ENCODE results near the gene FLYWCH1.

Gene FLYWCH1

DNA sequence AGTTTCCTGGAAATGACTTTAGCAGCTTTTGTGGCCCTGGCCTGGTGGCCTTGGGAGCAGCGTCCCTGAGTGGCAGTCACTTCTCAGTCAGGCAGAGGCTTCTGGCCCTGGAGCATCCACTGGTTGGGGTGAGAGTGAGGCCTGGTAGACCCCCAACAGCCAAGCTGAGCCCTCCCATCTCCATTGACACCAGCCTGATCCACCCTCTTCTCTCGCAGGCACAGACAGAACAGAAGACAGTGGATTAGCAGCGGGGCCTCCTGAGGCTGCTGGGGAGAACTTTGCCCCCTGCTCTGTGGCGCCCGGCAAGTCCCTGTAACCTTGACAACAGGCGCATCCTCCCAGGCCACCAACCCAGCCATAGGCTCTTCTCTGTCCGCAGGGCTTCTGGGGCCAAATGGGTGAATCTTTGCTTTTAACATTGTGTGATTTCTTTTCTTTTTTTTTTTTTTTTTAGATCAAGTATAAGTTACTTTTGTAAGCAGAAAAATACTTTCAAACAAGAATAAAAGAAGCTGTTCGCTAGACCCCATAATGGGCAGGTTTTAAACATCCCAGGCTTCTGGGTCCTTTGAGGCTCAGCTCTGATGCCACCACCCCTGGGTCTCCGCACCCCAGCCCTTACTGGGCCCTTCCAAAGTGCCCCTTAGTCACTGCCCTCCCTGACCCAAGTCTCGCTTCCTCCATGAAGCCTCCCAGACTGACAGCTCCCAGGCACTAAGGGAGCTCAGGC is 12.7 kb upstream of the FLYWCH1 start:
- no peak for DNase-seq (ENCODE audit: low spot score)

DNA sequence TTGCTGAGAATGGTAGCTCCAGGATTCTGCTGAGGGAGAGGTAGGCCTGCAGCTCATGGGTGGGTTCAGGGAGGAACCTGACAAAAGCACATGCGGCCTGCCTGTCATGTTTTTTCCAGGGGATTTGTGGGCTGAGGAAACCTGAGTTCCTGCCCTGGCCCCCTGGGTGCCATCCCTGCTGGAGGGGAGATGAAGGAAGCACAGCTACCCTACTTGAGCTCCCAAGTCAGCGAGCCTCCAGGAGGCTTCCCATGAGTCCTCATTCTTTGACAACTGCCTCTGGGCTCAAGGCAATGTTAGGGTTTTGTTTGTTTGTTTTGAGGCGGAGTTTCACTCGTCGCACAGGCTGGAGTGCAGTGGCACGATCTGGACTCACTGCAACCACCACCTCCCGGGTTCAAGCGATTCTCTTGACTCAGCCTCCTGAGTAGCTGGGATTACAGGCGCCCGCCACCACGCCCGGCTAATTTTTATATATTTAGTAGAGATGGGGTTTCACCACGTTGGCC is 12.1 kb upstream of the FLYWCH1 start:
- no peak for DNase-seq (ENCODE audit: low spot score)

DNA sequence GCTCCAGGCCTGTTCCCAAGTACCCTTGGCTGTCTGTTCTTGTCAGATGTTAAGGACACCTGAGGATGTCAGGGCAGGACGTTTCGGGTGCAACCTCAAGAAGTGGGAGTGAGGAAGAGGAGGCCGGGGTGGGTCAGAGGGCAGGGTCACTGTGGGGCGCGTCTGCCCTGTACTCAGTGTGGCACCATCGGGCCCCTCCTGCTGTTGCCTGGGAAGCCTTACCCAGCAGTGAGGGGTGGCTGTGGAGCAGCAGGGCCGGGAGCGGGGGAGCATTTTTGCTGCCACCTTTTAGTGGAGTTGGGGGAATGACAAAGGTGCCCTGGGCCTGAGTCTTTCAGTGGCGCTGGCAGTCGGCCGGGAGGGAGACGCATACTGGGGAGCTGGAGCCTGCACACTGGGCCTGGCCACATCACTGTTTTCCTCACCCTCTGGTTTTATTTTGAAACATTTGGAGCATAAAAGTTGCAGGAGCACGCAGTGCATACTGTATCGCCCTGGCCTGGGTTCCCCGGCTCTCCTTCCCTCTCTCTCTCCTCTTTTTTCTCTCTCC is 11.1 kb upstream of the FLYWCH1 start:
- DNase-seq (ENCODE audit: low spot score), result no peak

DNA sequence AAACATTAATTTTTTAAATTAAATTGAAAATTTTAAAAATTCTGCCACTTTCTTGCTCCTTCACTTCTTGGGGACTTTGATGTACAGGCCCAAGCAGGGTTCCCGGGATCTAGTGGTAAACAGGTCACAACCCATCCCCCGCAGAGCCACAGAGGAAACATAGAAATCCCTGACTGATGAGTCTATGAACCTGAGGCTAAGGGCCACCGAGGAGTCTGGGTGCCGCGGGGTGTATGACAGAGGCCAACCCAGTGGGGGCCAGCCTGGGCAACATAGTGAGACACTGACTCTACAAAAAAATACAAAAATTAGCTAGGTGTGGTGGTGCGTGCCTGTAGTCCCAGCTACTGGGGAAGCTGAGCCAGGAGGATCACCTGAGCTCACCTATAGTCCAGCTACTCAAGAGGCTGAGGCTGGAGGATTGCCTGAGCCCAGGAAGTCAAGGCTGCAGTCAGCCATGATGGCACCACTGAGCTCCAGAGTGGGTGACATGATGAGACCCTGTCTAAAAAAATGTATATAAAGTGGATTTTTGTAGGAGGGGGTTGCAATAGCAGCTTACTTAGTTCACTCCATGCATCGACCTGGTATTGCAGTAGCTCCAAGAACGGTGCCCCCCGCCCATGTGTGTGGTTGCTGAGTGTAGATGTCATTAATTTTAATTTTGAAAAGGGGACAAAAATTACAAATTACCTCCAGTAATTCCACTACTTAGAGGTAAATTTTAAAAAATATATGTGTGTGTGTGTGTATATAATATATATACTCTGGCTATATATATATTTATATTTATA is 9.2 kb upstream of the FLYWCH1 start:
- DNase-seq (ENCODE audit: low spot score), result no peak

DNA sequence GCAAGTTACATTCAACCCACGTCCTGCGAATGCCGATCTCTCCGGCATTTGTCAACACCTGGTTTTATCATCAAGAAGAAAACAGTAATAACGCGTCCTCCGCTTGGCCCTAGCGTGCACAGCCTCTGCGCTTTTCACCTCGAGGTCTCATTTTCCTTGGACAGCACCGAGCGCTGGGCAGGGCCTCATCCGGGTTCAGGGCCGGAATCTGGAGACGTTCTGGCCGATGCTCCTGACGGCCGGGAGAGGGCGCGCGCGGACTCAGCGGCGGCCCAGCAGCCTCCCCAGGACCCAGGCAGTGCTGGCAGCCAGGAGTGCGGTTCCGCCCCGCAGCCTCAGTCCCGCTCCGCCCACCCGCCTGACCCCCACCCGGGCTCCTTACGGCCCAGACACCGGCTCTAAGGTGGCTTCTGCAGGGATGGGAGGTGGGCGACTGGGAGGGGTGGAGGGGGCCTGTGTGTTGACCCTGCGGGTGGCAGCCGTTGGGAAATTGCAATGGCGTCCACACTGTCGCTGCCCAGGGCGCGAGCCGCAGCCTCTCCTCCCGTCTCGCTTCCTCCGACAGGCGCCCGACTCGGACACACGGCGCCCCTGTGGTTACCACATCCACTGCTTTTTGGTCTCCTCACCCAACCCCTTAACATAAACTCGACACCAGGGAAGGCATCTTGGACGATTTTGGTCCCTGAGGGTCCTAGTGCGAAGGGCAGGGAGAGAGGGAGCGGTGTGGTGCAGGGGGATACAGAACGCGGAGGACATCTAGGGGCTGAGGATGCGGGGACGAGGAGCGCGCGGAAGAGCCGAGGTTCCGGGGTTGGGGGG is 7.4 kb upstream of the FLYWCH1 start:
- DNase-seq (ENCODE audit: low spot score), result peak; percentile 78

DNA sequence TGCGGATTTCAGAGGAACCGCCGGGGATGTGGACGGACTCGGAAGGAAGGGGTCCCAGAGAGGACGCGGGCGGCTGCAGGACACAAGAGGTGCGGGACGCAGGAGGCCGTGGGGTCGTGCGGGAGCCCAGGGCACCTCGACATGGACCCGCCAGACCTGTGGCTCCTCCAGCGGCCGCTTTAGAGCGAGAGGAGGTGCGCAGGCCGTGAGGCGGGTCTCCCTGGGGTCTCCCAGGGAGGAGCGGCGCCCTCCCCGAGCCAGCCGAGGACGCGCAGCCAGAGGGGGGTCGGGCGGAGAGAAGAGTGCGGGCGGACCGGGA is 6.8 kb upstream of the FLYWCH1 start:
- peak; percentile 0 for DNase-seq (ENCODE audit: low spot score)

- peak; percentile 90 for DNase-seq (ENCODE audit: low spot score)
Measured at GRCh38 chr16:2905241-2905987, 6.3 kb upstream of the FLYWCH1 start.

- no peak for DNase-seq (ENCODE audit: low spot score)
Measured at GRCh38 chr16:2905988-2906387, 5.7 kb upstream of the FLYWCH1 start.

GRCh38 chr16:2907084-2907753 is 4.5 kb upstream of the FLYWCH1 start:
- peak; percentile 51 for DNase-seq (ENCODE audit: low spot score)

DNA sequence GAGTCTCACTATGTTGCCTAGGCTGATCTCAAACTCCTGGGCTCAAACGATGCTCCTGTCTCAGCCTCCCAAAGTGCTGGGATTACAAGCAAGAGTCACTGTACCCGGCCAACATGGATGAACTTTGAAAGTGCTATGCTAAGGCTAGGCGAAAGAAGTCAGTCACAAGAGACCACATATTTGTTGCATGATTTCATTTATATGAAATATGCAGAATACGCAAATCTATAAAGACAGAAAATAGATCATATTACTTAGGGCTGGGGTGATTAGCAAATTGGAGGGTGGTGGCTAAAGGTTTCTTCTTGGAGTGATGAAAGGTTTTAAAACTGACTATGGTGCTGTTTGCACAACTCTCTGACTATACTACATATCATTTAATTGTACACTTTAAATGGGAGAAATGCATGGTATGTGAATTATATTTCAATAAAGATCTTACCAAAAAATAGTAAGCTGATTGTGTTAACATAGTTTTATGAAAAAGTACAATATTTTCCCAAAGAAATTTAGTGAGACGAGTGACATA is 1.2 kb upstream of the FLYWCH1 start:
- no peak for DNase-seq (ENCODE audit: low spot score)

DNA sequence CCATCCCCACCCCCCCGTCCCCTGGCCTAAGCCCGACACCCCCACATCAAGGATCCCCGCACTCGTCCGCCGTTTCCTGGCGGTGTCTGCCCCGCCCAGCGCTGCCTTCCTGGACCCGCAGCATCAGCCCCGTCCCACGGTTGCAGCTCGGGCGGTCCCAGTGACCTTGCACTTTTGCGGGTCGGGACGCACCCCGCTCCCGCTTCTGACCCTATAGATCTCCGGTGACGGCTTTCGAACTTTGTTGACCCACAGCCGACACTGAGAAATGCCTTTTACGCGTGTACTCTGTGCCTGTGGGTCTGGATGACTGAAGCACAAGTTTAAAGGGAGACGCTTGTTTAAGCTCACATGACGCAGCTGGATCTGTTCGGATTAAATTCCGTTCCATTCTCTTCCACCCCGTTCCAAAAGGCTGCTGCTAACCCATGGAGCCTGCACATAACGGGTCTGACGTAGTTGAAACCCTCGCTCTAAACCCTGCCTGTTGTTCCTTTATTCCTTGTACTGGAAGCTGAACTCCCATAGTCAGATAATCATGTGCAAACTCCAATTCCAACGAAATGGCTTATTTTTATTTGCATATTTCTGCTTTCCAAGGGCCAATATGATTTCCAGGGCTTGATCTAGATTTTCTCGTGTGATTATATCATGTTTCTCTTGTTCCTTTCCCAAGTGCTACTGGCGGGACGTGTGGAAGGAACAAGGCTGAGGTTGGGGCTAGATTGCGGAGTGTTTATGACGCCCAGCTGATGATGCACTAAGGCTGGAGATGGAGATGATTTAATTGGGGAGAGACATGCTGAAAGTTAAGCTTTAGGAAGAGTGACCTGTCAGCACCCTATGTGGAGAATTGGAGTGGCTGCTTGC is 834 bp downstream of the FLYWCH1 start:
- peak; percentile 5 for DNase-seq (ENCODE audit: low spot score)

- no peak for DNase-seq (ENCODE audit: low spot score)
Measured at GRCh38 chr16:2913603-2914002, 1.9 kb downstream of the FLYWCH1 start.

- no peak for DNase-seq (ENCODE audit: low spot score)
Measured at GRCh38 chr16:2914233-2914632, 2.5 kb downstream of the FLYWCH1 start.

DNA sequence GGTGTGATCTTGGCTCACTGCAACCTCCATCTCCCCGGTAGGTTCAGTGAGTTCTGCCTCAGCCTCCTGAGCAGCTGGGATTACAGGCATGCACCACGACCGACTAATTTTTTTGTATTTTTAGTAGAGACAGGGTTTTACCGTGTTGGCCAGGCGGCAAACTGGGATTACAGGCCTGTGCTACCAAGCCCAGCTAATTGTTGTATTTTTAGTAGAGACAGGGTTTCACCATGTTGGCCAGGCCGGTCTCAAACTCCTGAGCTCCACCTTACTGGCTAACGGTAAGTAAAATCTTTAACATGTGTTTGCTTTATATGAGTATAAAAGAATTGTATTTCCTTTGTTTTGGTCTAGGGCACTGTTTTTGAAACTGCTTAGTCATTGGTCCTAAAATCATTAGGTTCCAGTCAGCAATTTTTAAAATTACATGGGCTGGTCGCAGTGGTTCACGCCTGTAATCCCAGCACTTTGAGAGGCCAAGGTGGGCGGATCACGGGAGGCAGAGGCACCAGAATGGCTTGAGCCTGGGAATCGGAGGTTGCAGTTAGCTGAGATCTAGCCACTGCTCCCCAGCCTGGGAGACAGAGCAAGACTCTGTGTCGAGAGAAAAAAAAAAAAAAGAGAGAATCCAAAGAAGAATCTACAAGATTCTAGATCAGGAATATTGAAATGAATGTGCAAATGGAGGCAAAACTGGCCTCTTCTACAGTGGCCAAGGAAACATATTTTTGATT is 3.6 kb downstream of the FLYWCH1 start:
- no peak for DNase-seq (ENCODE audit: low spot score)

DNA sequence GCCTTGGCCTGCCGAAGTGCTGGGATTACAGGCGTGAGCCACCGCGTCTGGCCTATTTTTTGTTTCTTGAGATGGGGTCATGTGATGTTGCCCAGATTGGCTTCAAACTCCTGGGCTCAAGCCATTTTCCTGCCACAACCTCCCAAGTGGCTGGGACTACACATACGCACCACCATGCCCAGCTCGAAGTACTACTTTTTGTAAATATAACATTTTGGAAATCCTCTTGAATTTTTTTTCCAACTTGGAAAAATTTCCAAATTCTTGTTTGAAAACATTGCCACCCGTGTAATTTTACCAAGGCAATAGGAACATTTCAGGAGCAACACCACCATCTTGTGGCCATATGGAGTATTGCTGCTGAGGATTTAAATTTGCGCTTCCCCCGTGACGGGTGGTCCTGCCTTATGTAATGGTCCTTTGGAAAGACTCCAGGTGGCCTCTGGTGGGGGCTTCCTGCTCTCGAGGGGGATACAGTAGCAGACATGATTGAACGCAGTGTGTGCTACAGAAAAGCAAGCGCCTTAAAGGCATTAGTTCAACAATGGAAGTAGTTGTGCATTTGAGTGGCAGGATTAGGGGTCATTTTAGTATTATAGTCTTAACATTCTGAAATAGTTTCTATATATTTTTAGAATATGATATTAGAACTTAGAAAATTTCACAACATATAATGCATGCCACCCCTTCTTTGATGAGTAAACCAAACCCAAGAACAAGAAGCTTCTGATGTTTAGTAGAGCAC is 8.0 kb downstream of the FLYWCH1 start:
- peak; percentile 76 for DNase-seq (ENCODE audit: low spot score)

- DNase-seq (ENCODE audit: low spot score), result no peak
Measured at GRCh38 chr16:2923481-2923880, 11.8 kb downstream of the FLYWCH1 start.

GRCh38 chr16:2924901-2925755 is 13.4 kb downstream of the FLYWCH1 start:
- DNase-seq (ENCODE audit: low spot score), result no peak

All from CD4-positive, alpha-beta T cell treated with Interleukin-2 at 100 ng/mL for 4 hours (primary cell).